Measurements from ENCODE around the gene COX8A.
"Not testable (repeated sequence)": the region's sequence is repeated elsewhere in the genome, so short reads cannot be mapped to it uniquely, and the experiment has no call there.

The COX8A gene

DNA sequence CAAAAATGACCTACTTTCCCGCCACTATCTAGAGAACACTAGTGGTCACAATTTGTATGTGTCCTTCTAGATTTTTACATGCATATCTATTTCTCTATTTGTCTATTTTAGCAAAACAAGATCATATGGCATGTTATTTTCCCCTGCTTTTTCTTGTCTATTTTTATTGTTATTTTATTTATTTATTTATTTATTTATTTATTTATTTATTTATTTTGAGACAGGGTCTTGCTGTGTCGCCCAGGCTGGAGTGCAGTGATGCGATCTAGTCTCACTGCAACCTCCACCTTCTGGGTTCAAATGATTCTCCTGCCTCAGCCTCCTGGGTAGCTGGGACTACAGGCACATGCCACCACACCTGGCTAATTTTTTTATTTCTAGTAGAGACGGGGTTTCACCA, 10.5 kb upstream of the COX8A start:
- in situ Hi-C loops (cut with MboI; ENCODE audit: low pct_unique_long_range_greater_than_20kb, low sequenced_read_pairs); DNase-seq: not testable (repeated sequence)

DNA sequence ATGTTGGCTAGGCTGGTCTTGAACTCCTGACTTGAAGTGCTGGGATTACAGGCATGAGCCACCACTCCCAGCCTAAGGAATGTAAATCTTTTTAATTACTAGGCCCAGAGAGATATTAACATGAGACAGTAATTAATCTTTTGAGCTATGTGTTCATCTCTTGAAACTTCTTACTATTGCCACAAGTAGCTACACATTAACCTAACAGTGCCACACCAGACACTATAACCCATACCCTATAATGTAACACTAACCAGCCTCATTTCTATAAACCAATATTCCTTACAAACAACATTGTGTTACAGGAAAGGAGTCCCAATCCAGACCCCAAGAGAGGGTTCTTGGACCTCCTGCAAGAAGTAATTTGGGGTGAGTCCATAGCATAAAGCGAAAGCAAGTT, 8.0 kb upstream of the COX8A start:
- no peak for DNase-seq
- in situ Hi-C loops (cut with MboI; ENCODE audit: low pct_unique_long_range_greater_than_20kb, low sequenced_read_pairs) = no loop called here

DNA sequence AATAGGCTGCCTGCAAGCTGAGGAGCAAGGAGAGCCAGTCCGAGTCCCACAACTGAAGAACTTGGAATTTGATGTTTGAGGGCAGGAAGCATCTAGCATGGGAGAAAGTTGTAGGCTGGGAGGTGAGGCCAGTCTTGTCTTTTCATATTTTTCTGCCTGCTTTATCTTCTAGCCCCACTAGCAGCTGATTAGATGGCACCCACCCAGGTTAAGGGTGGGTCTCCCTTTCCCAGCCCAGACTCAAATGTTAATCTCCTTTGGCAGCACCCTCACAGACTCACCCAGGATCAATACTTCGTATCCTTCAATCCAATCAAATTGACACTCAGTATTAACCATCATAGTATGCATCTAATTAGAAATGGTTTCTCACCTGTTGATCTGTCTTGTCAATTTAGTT, 5.0 kb upstream of the COX8A start:
- in situ Hi-C loops (cut with MboI; ENCODE audit: low pct_unique_long_range_greater_than_20kb, low sequenced_read_pairs) = no loop called here
- DNase-seq = no peak

DNA sequence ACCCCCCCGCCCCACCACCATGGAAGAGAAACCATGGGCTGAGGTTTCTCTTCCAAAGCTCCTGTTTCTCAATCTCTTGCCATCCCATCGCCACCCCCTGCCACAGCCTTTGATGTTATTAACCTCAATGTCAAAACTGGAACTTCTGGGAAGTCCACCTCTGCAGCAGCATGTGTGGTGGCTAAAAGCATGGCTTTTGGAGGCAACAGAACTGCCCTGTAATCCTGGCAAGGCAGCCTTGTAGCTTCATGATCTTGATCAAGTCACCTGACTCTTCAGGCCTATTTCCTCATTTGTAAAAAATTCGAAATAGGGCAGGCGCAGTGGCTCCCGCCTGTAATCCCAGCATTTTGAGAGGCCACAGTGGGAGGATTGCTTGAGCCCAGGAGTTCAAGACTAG, 3.5 kb upstream of the COX8A start:
- no peak for DNase-seq
- in situ Hi-C loops (cut with MboI; ENCODE audit: low pct_unique_long_range_greater_than_20kb, low sequenced_read_pairs) = no loop called here

DNA sequence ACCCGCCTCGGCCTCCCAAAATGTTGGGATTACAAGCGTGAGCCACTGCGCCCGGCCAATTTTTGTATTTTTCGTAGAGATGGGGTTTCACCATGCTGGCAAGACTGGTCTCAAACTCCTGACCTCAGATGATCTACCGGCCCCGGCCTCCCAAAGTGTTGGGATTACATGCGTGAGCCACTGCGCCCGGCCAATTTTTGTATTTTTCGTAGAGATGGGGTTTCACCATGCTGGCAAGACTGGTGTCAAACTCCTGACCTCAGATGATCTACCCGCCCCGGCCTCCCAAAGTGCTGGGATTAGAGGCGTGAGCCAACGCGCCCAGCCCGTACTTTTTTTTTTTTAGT, 535 bp upstream of the COX8A start:
- in situ Hi-C loops (cut with MboI; ENCODE audit: low pct_unique_long_range_greater_than_20kb, low sequenced_read_pairs); DNase-seq: not testable (repeated sequence)

GRCh38 chr11:63978551-63979239, 4.3 kb downstream of the COX8A start:
- in situ Hi-C loops (cut with MboI; ENCODE audit: low pct_unique_long_range_greater_than_20kb, low sequenced_read_pairs) = no loop called here
- DNase-seq = no peak

- in situ Hi-C loops (cut with MboI; ENCODE audit: low pct_unique_long_range_greater_than_20kb, low sequenced_read_pairs) = no loop called here
- DNase-seq = no peak
These were observed 5.0 kb downstream of the COX8A start for GRCh38 chr11:63979426-63979825.

DNA sequence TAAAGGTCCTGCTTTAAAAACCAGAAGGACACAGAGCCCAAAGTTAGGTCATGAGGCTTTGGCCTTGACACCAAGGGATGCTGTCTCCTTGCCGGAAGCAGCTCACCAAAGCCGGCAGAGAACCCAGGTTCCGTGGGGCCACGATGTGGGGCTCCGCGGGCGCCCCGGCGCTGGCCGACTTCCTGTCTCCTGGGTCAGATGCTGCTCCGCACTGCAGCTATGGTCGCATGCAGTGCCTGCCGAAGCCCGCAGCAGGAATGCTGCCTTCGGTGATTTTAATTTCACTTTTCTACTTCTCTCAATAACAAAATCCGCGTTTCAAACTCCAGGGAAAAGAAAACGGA, 11.4 kb downstream of the COX8A start:
- in situ Hi-C loops (cut with MboI; ENCODE audit: low pct_unique_long_range_greater_than_20kb, low sequenced_read_pairs) = no loop called here
- DNase-seq = no peak

DNA sequence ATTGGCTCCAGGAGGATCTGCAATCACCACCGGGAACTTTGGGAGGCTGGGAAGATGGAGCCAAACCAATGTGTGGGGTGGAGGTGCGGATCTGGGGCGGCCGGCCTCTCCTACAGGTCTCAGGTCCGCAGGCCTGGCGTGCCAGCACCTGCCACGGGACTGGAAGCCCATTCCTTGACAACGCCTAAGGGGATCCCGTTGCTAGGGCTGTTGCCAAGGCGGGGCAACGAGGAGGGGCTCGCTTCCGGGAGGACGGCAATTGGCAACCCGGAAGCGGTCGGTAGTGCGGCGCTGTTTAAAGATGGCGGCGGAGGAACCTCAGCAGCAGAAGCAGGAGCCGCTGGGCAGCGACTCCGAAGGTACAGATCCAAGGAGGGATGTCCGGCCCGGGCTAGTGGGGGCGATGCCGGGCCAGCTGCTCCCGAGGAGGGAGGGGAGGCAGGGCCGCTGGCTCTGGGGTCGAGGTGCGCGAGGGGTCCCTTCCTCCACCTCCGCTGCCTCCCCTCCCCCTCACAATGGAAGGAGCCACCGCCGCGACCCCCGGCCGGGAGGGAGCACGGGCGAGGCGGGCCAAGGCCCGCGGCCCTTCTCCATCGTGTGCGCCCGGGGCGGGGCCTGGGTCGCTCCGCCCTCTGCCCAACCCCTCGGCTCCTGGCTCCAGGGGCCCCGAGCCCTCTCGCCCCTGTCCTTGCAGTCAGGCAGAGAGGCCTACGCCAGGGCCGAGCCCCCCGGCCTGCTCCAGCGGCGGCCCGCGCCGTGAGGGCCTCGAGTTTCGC, 11.9 kb downstream of the COX8A start, which contains the start of gene OTUB1:
TSS of gene OTUB1 (plus strand) at position 283 of the 776 bp plus-strand sequence. CDS start at position 302, 19 bp downstream.
- peak; percentile 91 for DNase-seq
- in situ Hi-C loops (cut with MboI; ENCODE audit: low pct_unique_long_range_greater_than_20kb, low sequenced_read_pairs) = no loop called here

GRCh38 chr11:63986932-63987513, 12.6 kb downstream of the COX8A start:
- no peak for DNase-seq
- in situ Hi-C loops (cut with MboI; ENCODE audit: low pct_unique_long_range_greater_than_20kb, low sequenced_read_pairs) = no loop called here

GRCh38 chr11:63991558-63991957, 17.1 kb downstream of the COX8A start:
- in situ Hi-C loops (cut with MboI; ENCODE audit: low pct_unique_long_range_greater_than_20kb, low sequenced_read_pairs) = no loop called here
- DNase-seq = no peak

DNA sequence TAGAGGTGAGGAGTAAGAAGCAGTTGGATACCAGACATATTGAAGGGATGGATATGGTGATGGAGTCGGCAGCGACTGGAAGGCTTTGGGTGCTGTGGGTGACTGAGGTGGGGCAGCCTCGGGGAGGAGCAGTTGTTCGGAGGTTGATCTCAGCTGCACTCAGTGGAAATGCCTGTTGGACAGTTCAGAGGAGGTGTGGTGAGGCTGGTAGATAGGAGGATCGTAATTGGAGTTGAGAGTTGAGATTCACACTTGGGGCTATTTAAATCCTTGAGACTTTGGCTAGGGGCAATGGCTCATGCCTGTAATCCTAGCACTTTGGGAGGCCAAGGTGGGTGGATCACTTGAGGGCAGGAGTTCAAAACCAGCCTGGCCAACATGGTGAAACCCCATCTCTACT, 18.7 kb downstream of the COX8A start:
- no peak for DNase-seq
- in situ Hi-C loops (cut with MboI; ENCODE audit: low pct_unique_long_range_greater_than_20kb, low sequenced_read_pairs) = no loop called here

GRCh38 chr11:63993993-63994392, 19.6 kb downstream of the COX8A start:
- no peak for DNase-seq
- in situ Hi-C loops (cut with MboI; ENCODE audit: low pct_unique_long_range_greater_than_20kb, low sequenced_read_pairs) = no loop called here

DNA sequence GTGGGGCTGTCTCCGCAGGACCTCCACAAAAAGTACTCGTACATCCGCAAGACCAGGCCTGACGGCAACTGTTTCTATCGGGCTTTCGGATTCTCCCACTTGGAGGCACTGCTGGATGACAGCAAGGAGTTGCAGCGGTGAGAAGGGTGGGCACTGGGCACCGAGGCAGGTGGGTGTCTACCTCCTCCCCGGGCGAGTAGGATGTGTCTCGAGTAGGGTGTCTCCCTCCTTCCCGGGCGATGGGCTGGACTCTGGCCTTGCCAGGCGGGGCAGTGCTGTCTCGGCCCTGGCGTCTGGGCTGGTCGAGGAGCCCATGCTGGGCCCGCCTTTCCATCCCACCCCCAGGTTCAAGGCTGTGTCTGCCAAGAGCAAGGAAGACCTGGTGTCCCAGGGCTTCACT, 22.1 kb downstream of the COX8A start:
- in situ Hi-C loops (cut with MboI; ENCODE audit: low pct_unique_long_range_greater_than_20kb, low sequenced_read_pairs) = no loop called here
- no peak for DNase-seq

DNA sequence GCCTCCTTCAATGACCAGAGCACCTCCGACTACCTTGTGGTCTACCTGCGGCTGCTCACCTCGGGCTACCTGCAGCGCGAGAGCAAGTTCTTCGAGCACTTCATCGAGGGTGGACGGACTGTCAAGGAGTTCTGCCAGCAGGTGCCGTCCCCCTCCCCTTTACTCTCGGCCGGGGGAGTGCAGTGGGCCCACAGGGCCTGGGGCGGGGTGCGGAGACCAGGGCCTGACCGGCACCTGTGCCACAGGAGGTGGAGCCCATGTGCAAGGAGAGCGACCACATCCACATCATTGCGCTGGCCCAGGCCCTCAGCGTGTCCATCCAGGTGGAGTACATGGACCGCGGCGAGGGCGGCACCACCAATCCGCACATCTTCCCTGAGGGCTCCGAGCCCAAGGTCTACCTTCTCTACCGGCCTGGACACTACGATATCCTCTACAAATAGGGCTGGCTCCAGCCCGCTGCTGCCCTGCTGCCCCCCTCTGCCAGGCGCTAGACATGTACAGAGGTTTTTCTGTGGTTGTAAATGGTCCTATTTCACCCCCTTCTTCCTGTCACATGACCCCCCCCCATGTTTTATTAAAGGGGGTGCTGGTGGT, 22.8 kb downstream of the COX8A start:
- no peak for DNase-seq
- in situ Hi-C loops (cut with MboI; ENCODE audit: low pct_unique_long_range_greater_than_20kb, low sequenced_read_pairs) = no loop called here

DNA sequence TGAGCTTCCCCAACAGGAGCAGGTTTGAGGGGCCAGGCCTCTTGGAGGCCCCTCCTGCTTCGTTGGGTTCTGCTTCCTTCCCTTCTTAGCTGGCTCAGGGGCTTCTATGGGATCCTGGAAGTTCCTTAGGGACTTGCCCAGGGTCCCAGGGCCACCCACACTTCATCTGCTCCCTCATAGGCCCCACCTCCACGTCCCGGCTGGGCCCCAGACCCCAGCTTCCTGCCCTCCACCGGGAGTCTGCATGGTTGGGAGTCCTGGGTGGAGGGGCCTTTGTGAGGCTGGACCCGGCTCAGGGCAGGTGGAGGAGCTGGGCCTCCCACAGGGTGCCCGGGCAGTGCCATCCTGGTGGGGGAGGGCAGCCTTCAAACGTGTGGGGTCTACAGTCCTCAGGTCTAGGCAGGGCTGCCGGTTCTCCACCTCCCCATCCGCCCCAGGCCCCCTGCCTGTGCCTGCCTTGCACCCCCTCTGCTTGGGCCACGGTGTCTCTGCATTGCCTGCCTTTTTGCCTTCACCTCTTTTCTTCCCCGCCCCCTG, 23.4 kb downstream of the COX8A start:
- no peak for DNase-seq
- in situ Hi-C loops (cut with MboI; ENCODE audit: low pct_unique_long_range_greater_than_20kb, low sequenced_read_pairs) = no loop called here

DNA sequence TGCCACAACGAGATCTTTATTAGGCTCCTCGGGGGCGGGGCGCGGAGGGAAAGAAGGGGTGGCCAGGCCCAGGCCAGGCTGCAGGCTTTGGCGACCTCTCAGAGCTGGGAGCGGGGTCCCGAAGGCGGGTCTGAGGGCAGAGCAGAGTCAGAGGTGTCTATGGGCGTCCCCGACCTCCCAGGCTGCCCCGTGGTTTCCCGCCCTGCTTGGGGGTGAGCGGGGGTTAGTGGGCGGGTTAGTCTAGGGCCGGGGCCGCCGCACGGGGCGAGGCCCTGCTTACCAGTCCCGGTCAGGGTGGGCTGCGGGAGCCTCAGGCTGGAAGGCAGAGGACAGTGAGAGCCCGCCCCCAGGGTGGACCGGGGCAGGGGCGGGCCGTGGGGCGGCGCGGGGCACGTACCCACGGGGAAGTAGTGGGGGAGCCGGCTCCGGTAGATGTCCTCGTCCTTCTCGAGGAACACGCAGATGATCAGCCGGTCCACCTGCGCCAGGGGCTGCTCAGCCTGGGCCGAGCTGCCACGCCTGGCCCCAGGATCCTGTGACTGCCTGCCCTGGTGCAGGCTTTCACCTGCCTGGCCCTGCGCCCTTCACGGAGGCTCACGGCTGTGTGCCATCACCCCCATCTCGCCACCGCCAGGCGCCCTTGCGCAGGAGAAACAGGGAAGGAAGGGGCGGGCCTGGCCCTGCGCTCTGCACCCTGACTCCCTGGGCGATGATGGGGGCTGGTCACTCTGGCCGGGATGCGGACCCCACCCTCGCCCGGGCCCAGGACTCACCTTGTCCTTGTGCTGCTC, 24.3 kb downstream of the COX8A start:
- DNase-seq = no peak

DNA sequence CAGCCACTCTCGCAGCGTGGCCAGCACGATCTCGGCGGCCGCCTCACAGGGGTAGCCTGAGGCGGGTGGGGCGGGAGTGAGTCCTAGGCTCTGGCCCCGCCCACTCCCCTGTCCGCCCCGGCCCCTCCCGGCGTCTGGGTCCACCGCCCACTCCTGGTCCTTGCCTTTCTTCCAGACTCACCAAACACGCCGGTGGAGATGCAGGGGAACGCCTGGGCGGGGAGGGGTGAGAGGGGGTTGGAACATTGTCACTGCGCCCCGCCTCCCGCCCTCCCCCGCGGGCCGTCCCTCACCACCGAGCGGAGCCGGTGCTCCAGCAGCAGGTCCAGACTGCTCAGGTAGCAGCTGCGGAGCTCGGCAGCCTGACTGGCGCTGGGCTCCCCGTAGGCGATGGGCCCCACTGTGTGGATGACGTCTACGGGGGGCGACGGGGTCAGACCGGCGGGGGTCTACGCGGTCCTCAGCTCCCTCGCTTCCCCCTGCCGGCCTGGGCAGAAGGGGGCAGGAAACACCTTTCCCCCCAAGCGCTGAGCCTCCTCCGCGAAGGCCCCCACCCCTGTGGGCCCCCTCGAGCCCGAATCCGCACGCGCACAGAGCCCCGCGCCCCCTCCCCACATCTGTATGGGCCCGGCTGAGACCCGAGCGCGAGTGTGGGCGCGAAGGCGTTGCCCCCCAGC, 25.1 kb downstream of the COX8A start:
- in situ Hi-C loops (cut with MboI; ENCODE audit: low pct_unique_long_range_greater_than_20kb, low sequenced_read_pairs) = no loop called here
- DNase-seq = no peak

More for the DNA sequence above, 24.3 kb downstream of the COX8A start:
- in situ Hi-C loops (cut with MboI; ENCODE audit: low pct_unique_long_range_greater_than_20kb, low sequenced_read_pairs) = no loop called here
